Gastroesophageal sphincter (tissue), 4 donors: ENCODE measurements around the gene ACAD8. TPM values are rescaled to one million over a fixed set of nuclear protein-coding genes. Genes with fewer than 3 reads are reported as not detected.
A peak's percentile ranks its signal among the peaks of the same experiment; 100 is the strongest.

Source experiments
- ATAC-seq: fragments of 150-250 bp; one replicate; pipeline ENCODE4 v1.9.1; 2016; ENCODE audit warnings: mild to moderate bottlenecking, moderate library complexity
- H3K27ac ChIP-seq, 4 donors: fragments of 200-600 bp; sonication (generic) in 3 of 4; 1 replicate in 3 of 4; 2 replicates in 1 of 4; pipeline ENCODE4 v1.5.1; 2016 to 2019
- H3K27me3 ChIP-seq: fragments of 200-600 bp; sonication (generic); one replicate; pipeline ENCODE4 v1.5.1; 2019
- H3K36me3 ChIP-seq, 2 donors: fragments of 200-600 bp; sonication (generic); one replicate each; pipeline ENCODE4 v1.5.1; 2019; ENCODE audit warnings: control low read depth in 1 of 2
- H3K4me1 ChIP-seq, 3 donors: fragments of 200-600 bp; sonication (generic); 1 replicate in 2 of 3; 2 replicates in 1 of 3; pipeline ENCODE4 v1.5.1; 2016 to 2019; ENCODE audit warnings: control low read depth in 2 of 3
- H3K4me3 ChIP-seq, 2 donors: fragments of 200-600 bp; sonication (generic); one replicate each; pipeline ENCODE4 v1.5.1; 2019; ENCODE audit warnings: mild to moderate bottlenecking in 1 of 2, moderate library complexity in 1 of 2
- H3K9me3 ChIP-seq, 3 donors: fragments of 200-600 bp; sonication (generic); one replicate each; pipeline ENCODE4 v1.5.1; 2017 to 2019; ENCODE audit warnings: control low read depth in 2 of 3
- CTCF ChIP-seq, 4 experiments: fragments of 200-600 bp in 2 of 4; fragments of 450-650 bp in 2 of 4; sonication (generic) in 1 of 4; IDR thresholded peaks; one replicate each; pipeline ENCODE4 v1.5.1; 2017 to 2019; ENCODE audit warnings: antibody characterized with exemption in 4 of 4, mild to moderate bottlenecking in 2 of 4, moderate library complexity in 2 of 4
- EP300 ChIP-seq: sonication (generic); formaldehyde crosslinking; IDR thresholded peaks from one replicate; pipeline ENCODE4 v1.6.1; 2017; ENCODE audit warnings: antibody characterized with exemption, mild to moderate bottlenecking
- POLR2A ChIP-seq, 2 donors: fragments of 450-650 bp; IDR thresholded peaks; one replicate each; pipeline ENCODE4 v1.6.1; 2017; ENCODE audit warnings: antibody characterized with exemption in 2 of 2, mild to moderate bottlenecking in 2 of 2, moderate library complexity in 1 of 2
- POLR2AphosphoS5 ChIP-seq: sonication (generic); formaldehyde crosslinking; IDR thresholded peaks from one replicate; pipeline ENCODE4 v1.6.1; 2017; ENCODE audit warnings: antibody characterized with exemption
- WGBS, 2 donors: methylation state at CpG; one replicate each; pipeline ENCODE4 v1.1.5; 2018; ENCODE audit warnings: low coverage in 1 of 2; 5-methylcytosine and 5-hydroxymethylcytosine counted together
- total RNA-seq, 4 donors: library from RNA; depleted of rRNA; stranded (reverse); fragments of >200 nt; gene quantifications; one replicate each; pipeline ENCODE4 v1.1.0, GENCODE V29; 2016

ACAD8 gene
- total RNA-seq, 4 donors from 2014 or later = 20.1 to 28.8 (median 22.3) TPM

GRCh38 chr11:134257101-134257500 lies 3.7 kb downstream of the ACAD8 start:
- peaks cover 3 to 25% (median 10%) of the 10 kb centered on the region in 3 donors for H3K4me1 ChIP-seq
- H3K27me3 ChIP-seq = no peaks in the 10 kb centered on the region
- TF ChIP-seq POLR2AphosphoS5 (no peak), CTCF (IDR thresholded peaks at IDR 0.05) (no peak), EP300 (no peak), POLR2A (IDR thresholded peaks at IDR 0.05) (no peak)
- no peak overlapping the region for H3K4me3 ChIP-seq
- no peaks in the 10 kb centered on the region for H3K9me3 ChIP-seq
- peaks cover 0 to 59% of the 10 kb centered on the region in 2 donors for H3K36me3 ChIP-seq
- no peak for ATAC-seq
- H3K27ac ChIP-seq = no peak overlapping the region
- WGBS, 2 donors = 89 to 96% methylated on average over 4 to 8 of the region's 11 CpGs

- peaks cover 0 to 19% (median 7%) of the 10 kb centered on the region in 3 donors for H3K4me1 ChIP-seq
- H3K4me3 ChIP-seq = no peak overlapping the region
- WGBS, 2 donors = 69 to 79% methylated on average over 2 to 3 of the region's 4 CpGs
- H3K36me3 ChIP-seq = peaks cover 0 to 74% of the 10 kb centered on the region in 2 donors
- TF ChIP-seq CTCF (IDR thresholded peaks at IDR 0.05) (no peak), POLR2A (IDR thresholded peaks at IDR 0.05) (no peak), EP300 (no peak), POLR2AphosphoS5 (no peak)
- ATAC-seq = no peak
- H3K27me3 ChIP-seq = no peaks in the 10 kb centered on the region
- H3K9me3 ChIP-seq = no peaks in the 10 kb centered on the region
- no peak overlapping the region for H3K27ac ChIP-seq
These were observed 5.2 kb downstream of the ACAD8 start for GRCh38 chr11:134258577-134258976.

- H3K36me3 ChIP-seq = peaks cover 0 to 93% of the 10 kb centered on the region in 2 donors
- TF ChIP-seq CTCF (IDR thresholded peaks at IDR 0.05) = no peak
- no peak for TF ChIP-seq POLR2AphosphoS5
- no peak for TF ChIP-seq EP300
- no peak for TF ChIP-seq POLR2A (IDR thresholded peaks at IDR 0.05)
- no peaks in the 10 kb centered on the region for H3K27me3 ChIP-seq
- no peak for ATAC-seq
- H3K9me3 ChIP-seq = no peaks in the 10 kb centered on the region
- no peak overlapping the region for H3K4me3 ChIP-seq
- H3K27ac ChIP-seq = no peak overlapping the region
- H3K4me1 ChIP-seq = peaks cover 0 to 3% (median 0%) of the 10 kb centered on the region in 3 donors
These were observed 7.1 kb downstream of the ACAD8 start for GRCh38 chr11:134260503-134260902.

- Histone ChIP-seq H3K27me3 (no peaks in the 10 kb centered on the region), H3K4me3 (no peak overlapping the region), H3K9me3 (no peaks in the 10 kb centered on the region), H3K4me1 (no peaks in the 10 kb centered on the region), H3K36me3 (peaks cover 0 to 95% of the 10 kb centered on the region in 2 donors), H3K27ac (no peak overlapping the region)
- TF ChIP-seq POLR2AphosphoS5 = no peak
- no peak for TF ChIP-seq EP300
- no peak for TF ChIP-seq CTCF (IDR thresholded peaks at IDR 0.05)
- TF ChIP-seq POLR2A (IDR thresholded peaks at IDR 0.05) = no peak
- no peak for ATAC-seq
- 91 to 100% methylated on average over 3 to 14 of the region's 16 CpGs for WGBS, 2 donors
These were observed 7.6 kb downstream of the ACAD8 start for GRCh38 chr11:134260983-134261382.

- Histone ChIP-seq H3K4me3 (no peak overlapping the region), H3K36me3 (peaks cover 0 to 88% of the 10 kb centered on the region in 2 donors), H3K4me1 (no peaks in the 10 kb centered on the region), H3K27me3 (no peaks in the 10 kb centered on the region), H3K27ac (no peak overlapping the region), H3K9me3 (no peaks in the 10 kb centered on the region)
- no peak for TF ChIP-seq POLR2A (IDR thresholded peaks at IDR 0.05)
- peak in 1 of 4 experiments; percentile 46 for TF ChIP-seq CTCF (IDR thresholded peaks at IDR 0.05)
- WGBS, 2 donors = 86 to 97% methylated on average over 5 to 9 of the region's 14 CpGs
- no peak for ATAC-seq
These were observed 8.5 kb downstream of the ACAD8 start for GRCh38 chr11:134261626-134262488.
